HG02938 (cell line): Measurements from ENCODE around the gene MYO7A.

Experiments used
- ATAC-seq: cut with Tn5 transposase; IDR thresholded peaks from one replicate; pipeline ENCODE4 v1.9.1; 2021; ENCODE audit warnings: mild to moderate bottlenecking, moderate library complexity; ENCODE audit not compliant: unreplicated experiment

MYO7A gene

GRCh38 chr11:77111277-77111676 is 16.8 kb upstream of the MYO7A start:
- ATAC-seq = no peak

GRCh38 chr11:77111946-77112345 is 16.1 kb upstream of the MYO7A start:
- no peak for ATAC-seq

GRCh38 chr11:77112641-77113381 is 15.2 kb upstream of the MYO7A start:
- ATAC-seq = no peak

- ATAC-seq = no peak
Measured at GRCh38 chr11:77113382-77114088, 14.5 kb upstream of the MYO7A start.

GRCh38 chr11:77114089-77114463 is 14.0 kb upstream of the MYO7A start:
- no peak for ATAC-seq

- ATAC-seq = no peak
Measured at GRCh38 chr11:77115181-77115611, 12.8 kb upstream of the MYO7A start.

GRCh38 chr11:77115956-77116355 is 12.1 kb upstream of the MYO7A start:
- no peak for ATAC-seq

- no peak for ATAC-seq
Measured at GRCh38 chr11:77117492-77117891, 10.6 kb upstream of the MYO7A start.

- no peak for ATAC-seq
Measured at GRCh38 chr11:77118086-77118485, 10.0 kb upstream of the MYO7A start.

GRCh38 chr11:77118971-77119370 is 9.1 kb upstream of the MYO7A start:
- ATAC-seq = no peak

- no peak for ATAC-seq
Measured at GRCh38 chr11:77119531-77119936, 8.5 kb upstream of the MYO7A start.

- ATAC-seq = no peak
Measured at GRCh38 chr11:77120571-77120970, 7.5 kb upstream of the MYO7A start.

GRCh38 chr11:77121096-77121640 is 6.9 kb upstream of the MYO7A start:
- ATAC-seq = no peak

- ATAC-seq = no peak
Measured at GRCh38 chr11:77121876-77122575, 6.0 kb upstream of the MYO7A start.

- no peak for ATAC-seq
Measured at GRCh38 chr11:77122576-77123212, 5.4 kb upstream of the MYO7A start.

GRCh38 chr11:77123591-77123990 is 4.5 kb upstream of the MYO7A start:
- no peak for ATAC-seq

- no peak for ATAC-seq
Measured at GRCh38 chr11:77124041-77124440, 4.0 kb upstream of the MYO7A start.

GRCh38 chr11:77124488-77124887 is 3.6 kb upstream of the MYO7A start:
- no peak for ATAC-seq

- no peak for ATAC-seq
Measured at GRCh38 chr11:77125191-77125590, 2.9 kb upstream of the MYO7A start.

GRCh38 chr11:77125695-77126094 is 2.4 kb upstream of the MYO7A start:
- no peak for ATAC-seq

- no peak for ATAC-seq
Measured at GRCh38 chr11:77126156-77126775, 1.8 kb upstream of the MYO7A start.
